ENCODE results near the gene ATP2B2.

The ATP2B2 gene

GRCh38 chr3:10317961-10318350 lies 187.4 kb downstream of the ATP2B2 start:
- Histone ChIP-seq H3K27me3 (ENCODE audit: low read depth, low read length) (no peaks in the 10 kb centered on the region), H3K9me3 (ENCODE audit: control insufficient read depth in 1 of 2, low read length in 2 of 2) (no peaks in the 10 kb centered on the region), H3K36me3 (ENCODE audit: control insufficient read depth in 1 of 2, insufficient read depth in 2 of 2, low read length in 2 of 2) (peaks cover 56 to 62% of the 10 kb centered on the region in 2 donors), H3K4me1 (ENCODE audit: control insufficient read depth in 1 of 2, insufficient read depth in 2 of 2, low read length in 2 of 2) (peaks cover 9 to 21% of the 10 kb centered on the region in 2 donors), H3K4me3 (ENCODE audit: low read depth in 1 of 2, low read length in 2 of 2) (no peak overlapping the region), H3K27ac (ENCODE audit: low read length) (no peak overlapping the region)

DNA sequence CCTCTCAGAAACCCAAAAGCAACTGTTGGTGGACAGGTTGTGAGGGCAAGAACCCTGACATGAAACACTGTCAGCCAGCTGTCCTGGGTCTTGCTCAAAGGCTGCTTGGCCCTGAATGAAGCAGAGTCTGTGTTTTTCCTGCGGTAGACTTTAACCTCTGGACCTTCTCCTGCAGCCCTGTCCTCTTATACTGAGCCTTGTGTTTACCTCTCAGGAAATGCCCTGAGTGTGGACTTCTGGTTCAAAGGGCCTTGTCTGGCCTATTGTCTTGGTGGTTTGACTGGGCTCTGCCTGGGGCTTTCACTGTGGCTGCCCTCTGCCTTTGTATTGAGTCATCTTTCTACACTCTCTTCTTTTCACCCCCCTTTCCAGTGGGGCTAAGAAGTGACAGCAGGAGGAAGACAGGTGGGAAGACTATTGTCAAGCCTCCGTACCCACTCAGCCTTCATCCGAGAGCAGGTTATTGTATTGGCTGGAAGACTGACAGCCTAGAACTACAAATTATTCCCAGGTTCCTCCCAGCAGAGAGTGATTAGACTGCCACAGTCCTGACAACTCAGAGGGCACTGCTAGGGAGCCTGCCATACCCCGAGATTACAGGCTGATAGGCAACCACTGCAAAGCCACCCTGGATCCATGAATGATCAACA lies 187.9 kb downstream of the ATP2B2 start:
- Histone ChIP-seq H3K9me3 (ENCODE audit: control insufficient read depth in 1 of 2, low read length in 2 of 2) (no peaks in the 10 kb centered on the region), H3K4me1 (ENCODE audit: control insufficient read depth in 1 of 2, insufficient read depth in 2 of 2, low read length in 2 of 2) (peaks cover 9 to 21% of the 10 kb centered on the region in 2 donors), H3K27me3 (ENCODE audit: low read depth, low read length) (no peaks in the 10 kb centered on the region), H3K4me3 (ENCODE audit: low read depth in 1 of 2, low read length in 2 of 2) (no peak overlapping the region), H3K36me3 (ENCODE audit: control insufficient read depth in 1 of 2, insufficient read depth in 2 of 2, low read length in 2 of 2) (peaks cover 61 to 67% of the 10 kb centered on the region in 2 donors), H3K27ac (ENCODE audit: low read length) (no peak overlapping the region)

DNA sequence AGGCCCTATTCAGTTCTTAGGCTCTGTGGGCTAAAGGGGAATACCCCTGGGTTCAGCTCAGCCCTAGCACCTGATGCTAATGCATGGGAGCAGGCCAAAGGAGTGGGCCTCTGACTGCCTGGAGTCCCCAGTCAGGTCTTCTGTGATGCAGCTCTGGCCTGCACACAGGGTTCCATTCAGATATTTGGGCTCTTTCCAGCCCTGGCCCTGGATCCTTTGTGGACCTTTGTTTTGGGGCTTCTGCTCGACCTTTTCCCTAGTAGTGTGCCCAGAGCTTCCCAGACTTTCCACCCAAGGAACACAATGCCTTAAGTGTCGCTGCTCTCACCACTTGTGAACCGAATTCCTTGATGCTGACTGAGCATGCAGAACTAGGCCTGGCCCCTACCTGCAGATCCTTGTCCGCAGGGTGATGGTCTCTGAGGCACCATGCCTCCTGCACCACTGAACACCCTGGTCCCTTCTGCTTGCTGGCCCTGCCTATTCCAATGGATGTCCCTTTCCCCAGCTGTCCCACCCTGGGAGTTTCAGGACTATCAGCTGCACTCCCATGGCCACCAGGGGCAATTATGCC lies 189.5 kb downstream of the ATP2B2 start:
- Histone ChIP-seq H3K27me3 (ENCODE audit: low read depth, low read length) (no peaks in the 10 kb centered on the region), H3K9me3 (ENCODE audit: control insufficient read depth in 1 of 2, low read length in 2 of 2) (no peaks in the 10 kb centered on the region), H3K36me3 (ENCODE audit: control insufficient read depth in 1 of 2, insufficient read depth in 2 of 2, low read length in 2 of 2) (peaks cover 71 to 83% of the 10 kb centered on the region in 2 donors), H3K4me1 (ENCODE audit: control insufficient read depth in 1 of 2, insufficient read depth in 2 of 2, low read length in 2 of 2) (peaks cover 9 to 21% of the 10 kb centered on the region in 2 donors), H3K27ac (ENCODE audit: low read length) (no peak overlapping the region), H3K4me3 (ENCODE audit: low read depth in 1 of 2, low read length in 2 of 2) (no peak overlapping the region)

- Histone ChIP-seq H3K4me3 (ENCODE audit: low read depth in 1 of 2, low read length in 2 of 2) (no peak overlapping the region), H3K27me3 (ENCODE audit: low read depth, low read length) (no peaks in the 10 kb centered on the region), H3K27ac (ENCODE audit: low read length) (no peak overlapping the region), H3K9me3 (ENCODE audit: control insufficient read depth in 1 of 2, low read length in 2 of 2) (no peaks in the 10 kb centered on the region), H3K4me1 (ENCODE audit: control insufficient read depth in 1 of 2, insufficient read depth in 2 of 2, low read length in 2 of 2) (peaks cover 9 to 17% of the 10 kb centered on the region in 2 donors), H3K36me3 (ENCODE audit: control insufficient read depth in 1 of 2, insufficient read depth in 2 of 2, low read length in 2 of 2) (peaks cover 71 to 85% of the 10 kb centered on the region in 2 donors)
Observed at GRCh38 chr3:10315101-10315500, 190.3 kb downstream of the ATP2B2 start.

GRCh38 chr3:10312861-10313260 lies 192.5 kb downstream of the ATP2B2 start:
- peaks cover 70 to 91% of the 10 kb centered on the region in 2 donors for H3K36me3 ChIP-seq (ENCODE audit: control insufficient read depth in 1 of 2, insufficient read depth in 2 of 2, low read length in 2 of 2)
- no peak overlapping the region for H3K27ac ChIP-seq (ENCODE audit: low read length)

DNA sequence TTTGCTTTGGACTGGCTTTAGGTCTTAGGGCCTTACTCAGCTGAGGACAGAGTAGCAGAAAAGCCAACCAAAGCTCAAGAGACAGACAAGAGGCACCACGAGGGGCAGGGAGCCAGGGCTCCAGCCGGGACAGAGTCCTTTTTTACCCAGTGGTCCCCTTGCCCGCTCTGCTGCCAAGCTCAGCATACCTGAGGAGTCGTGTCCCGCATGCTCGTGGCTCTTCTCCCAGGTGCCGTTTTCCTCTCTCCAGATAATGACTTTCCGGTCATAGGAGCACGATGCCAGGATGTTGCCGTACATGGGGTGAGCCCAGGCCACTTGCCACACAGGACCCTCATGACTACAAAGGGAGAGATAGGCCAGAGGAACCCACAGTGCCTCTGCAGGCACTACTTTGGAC lies 193.0 kb downstream of the ATP2B2 start:
- H3K4me1 ChIP-seq (ENCODE audit: control insufficient read depth in 1 of 2, insufficient read depth in 2 of 2, low read length in 2 of 2), result no peaks in the 10 kb centered on the region
- no peak overlapping the region for H3K4me3 ChIP-seq (ENCODE audit: low read depth in 1 of 2, low read length in 2 of 2)
- no peak overlapping the region for H3K27ac ChIP-seq (ENCODE audit: low read length)
- H3K9me3 ChIP-seq (ENCODE audit: control insufficient read depth in 1 of 2, low read length in 2 of 2), result no peaks in the 10 kb centered on the region
- H3K36me3 ChIP-seq (ENCODE audit: control insufficient read depth in 1 of 2, insufficient read depth in 2 of 2, low read length in 2 of 2), result peaks cover 70 to 91% of the 10 kb centered on the region in 2 donors
- no peaks in the 10 kb centered on the region for H3K27me3 ChIP-seq (ENCODE audit: low read depth, low read length)

More at GRCh38 chr3:10312861-10313260, 192.5 kb downstream of the ATP2B2 start:
- Histone ChIP-seq H3K4me1 (ENCODE audit: control insufficient read depth in 1 of 2, insufficient read depth in 2 of 2, low read length in 2 of 2) (no peaks in the 10 kb centered on the region), H3K4me3 (ENCODE audit: low read depth in 1 of 2, low read length in 2 of 2) (no peak overlapping the region), H3K27me3 (ENCODE audit: low read depth, low read length) (no peaks in the 10 kb centered on the region), H3K9me3 (ENCODE audit: control insufficient read depth in 1 of 2, low read length in 2 of 2) (no peaks in the 10 kb centered on the region)

DNA sequence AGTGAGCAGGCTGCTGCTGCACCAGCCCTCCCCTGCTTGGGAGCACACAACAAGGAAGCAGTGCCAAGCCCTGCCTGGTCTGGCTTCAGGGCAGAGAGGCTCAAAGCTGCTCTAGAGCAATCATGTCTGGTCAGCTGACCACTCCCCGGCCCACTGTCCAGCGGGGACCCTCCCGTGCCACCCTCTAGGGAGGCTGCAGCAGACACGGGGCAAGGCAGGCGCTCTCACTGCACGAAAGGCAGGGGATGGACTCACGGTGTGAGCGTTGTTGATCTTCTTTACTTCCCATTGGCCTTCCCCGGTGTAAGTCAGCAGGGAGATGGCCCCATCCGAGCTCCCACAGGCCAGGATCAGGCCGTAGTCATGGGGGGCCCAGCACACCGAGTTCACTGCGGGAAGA lies 193.7 kb downstream of the ATP2B2 start:
- H3K27ac ChIP-seq (ENCODE audit: low read length), result no peak overlapping the region
- H3K36me3 ChIP-seq (ENCODE audit: control insufficient read depth in 1 of 2, insufficient read depth in 2 of 2, low read length in 2 of 2), result peaks cover 64 to 91% of the 10 kb centered on the region in 2 donors
- H3K9me3 ChIP-seq (ENCODE audit: control insufficient read depth in 1 of 2, low read length in 2 of 2), result no peaks in the 10 kb centered on the region
- no peaks in the 10 kb centered on the region for H3K27me3 ChIP-seq (ENCODE audit: low read depth, low read length)
- no peak overlapping the region for H3K4me3 ChIP-seq (ENCODE audit: low read depth in 1 of 2, low read length in 2 of 2)
- H3K4me1 ChIP-seq (ENCODE audit: control insufficient read depth in 1 of 2, insufficient read depth in 2 of 2, low read length in 2 of 2), result no peaks in the 10 kb centered on the region

DNA sequence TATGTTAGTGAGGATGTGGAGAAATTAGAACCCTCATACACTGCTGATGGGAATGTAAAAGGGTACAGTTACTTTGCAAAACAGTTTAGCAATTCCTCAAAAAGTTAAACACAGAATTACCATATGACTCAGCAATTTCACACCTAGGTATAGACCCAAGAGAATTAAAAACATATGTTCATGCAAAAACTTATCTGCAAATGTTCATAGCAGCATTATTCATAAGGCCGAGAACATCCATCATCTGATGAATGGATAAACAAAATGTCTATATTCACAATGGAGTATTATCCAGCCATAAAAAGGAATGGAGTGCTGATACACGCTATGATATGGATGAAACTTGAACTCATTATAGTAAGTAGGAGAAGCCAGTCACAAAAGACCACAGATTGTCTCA lies 194.8 kb downstream of the ATP2B2 start:
- H3K9me3 ChIP-seq (ENCODE audit: control insufficient read depth in 1 of 2, low read length in 2 of 2), result no peaks in the 10 kb centered on the region
- no peaks in the 10 kb centered on the region for H3K4me1 ChIP-seq (ENCODE audit: control insufficient read depth in 1 of 2, insufficient read depth in 2 of 2, low read length in 2 of 2)
- H3K27ac ChIP-seq (ENCODE audit: low read length), result no peak overlapping the region
- no peaks in the 10 kb centered on the region for H3K27me3 ChIP-seq (ENCODE audit: low read depth, low read length)
- no peak overlapping the region for H3K4me3 ChIP-seq (ENCODE audit: low read depth in 1 of 2, low read length in 2 of 2)
- peaks cover 59 to 86% of the 10 kb centered on the region in 2 donors for H3K36me3 ChIP-seq (ENCODE audit: control insufficient read depth in 1 of 2, insufficient read depth in 2 of 2, low read length in 2 of 2)

DNA sequence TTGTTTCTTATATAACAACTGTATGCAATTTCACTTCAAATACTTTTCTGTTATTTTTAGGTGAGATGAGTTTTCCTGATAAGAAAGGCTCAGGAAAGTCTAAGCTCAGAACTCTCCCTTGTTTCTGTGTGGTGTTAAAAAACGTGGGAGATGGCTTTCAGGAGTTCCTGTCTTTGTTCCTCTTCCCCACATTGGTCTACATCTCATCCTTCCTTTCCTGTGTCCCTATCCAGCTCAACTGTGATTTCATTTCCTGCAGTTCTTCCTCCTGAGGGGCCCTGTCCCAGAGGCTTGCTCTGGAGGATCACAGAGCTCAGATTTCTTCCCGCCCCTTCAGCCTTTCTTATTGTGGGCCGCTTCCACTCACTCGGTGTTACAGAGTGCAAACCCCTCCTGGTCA lies 195.7 kb downstream of the ATP2B2 start:
- Histone ChIP-seq H3K36me3 (ENCODE audit: control insufficient read depth in 1 of 2, insufficient read depth in 2 of 2, low read length in 2 of 2) (peaks cover 60 to 88% of the 10 kb centered on the region in 2 donors), H3K27ac (ENCODE audit: low read length) (no peak overlapping the region), H3K4me3 (ENCODE audit: low read depth in 1 of 2, low read length in 2 of 2) (no peak overlapping the region), H3K4me1 (ENCODE audit: control insufficient read depth in 1 of 2, insufficient read depth in 2 of 2, low read length in 2 of 2) (no peaks in the 10 kb centered on the region), H3K27me3 (ENCODE audit: low read depth, low read length) (no peaks in the 10 kb centered on the region), H3K9me3 (ENCODE audit: control insufficient read depth in 1 of 2, low read length in 2 of 2) (no peaks in the 10 kb centered on the region)

DNA sequence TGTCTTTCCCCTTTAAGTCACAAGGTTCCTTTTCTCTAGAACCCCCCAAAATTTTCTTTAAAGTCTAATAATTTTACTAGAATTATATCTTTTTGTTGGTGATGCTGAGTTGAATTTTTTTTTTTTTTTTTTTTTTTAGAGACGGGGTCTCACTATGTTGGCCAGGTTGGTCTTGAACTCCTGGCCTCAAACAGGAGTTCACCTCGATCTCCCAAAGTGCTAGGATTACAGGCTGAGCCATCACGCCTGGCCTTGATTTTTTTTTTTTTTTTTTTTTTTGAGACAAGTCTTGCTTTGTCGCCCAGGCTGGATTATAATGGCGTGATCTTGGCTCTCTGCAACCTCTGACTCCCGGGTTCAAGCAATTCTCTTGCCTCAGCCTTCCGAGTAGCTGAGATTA lies 196.7 kb downstream of the ATP2B2 start:
- H3K27ac ChIP-seq (ENCODE audit: low read length), result no peak overlapping the region
- H3K36me3 ChIP-seq (ENCODE audit: control insufficient read depth in 1 of 2, insufficient read depth in 2 of 2, low read length in 2 of 2), result peaks cover 62 to 88% of the 10 kb centered on the region in 2 donors
- no peaks in the 10 kb centered on the region for H3K4me1 ChIP-seq (ENCODE audit: control insufficient read depth in 1 of 2, insufficient read depth in 2 of 2, low read length in 2 of 2)
- no peaks in the 10 kb centered on the region for H3K27me3 ChIP-seq (ENCODE audit: low read depth, low read length)
- H3K4me3 ChIP-seq (ENCODE audit: low read depth in 1 of 2, low read length in 2 of 2), result no peak overlapping the region
- H3K9me3 ChIP-seq (ENCODE audit: control insufficient read depth in 1 of 2, low read length in 2 of 2), result no peaks in the 10 kb centered on the region

DNA sequence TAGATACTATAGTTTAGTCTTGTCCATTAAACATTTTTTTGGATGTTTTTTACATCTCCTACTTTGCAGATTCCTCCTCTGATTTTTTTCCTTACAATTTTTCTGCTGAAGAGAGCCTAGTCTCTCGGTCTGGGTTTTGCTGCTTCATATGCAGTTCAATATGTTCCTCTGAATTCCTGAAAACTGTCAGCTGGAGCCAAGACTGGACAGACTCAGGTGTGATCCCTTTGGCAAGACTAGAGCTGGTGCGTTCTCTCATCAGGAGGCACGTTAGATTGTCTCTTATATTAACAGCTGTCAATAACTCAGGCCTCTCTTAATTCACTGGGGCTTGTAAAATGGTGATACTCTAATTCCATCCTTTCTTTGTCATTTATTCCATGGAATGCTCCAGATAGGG lies 199.2 kb downstream of the ATP2B2 start:
- Histone ChIP-seq H3K27ac (ENCODE audit: low read length) (no peak overlapping the region), H3K27me3 (ENCODE audit: low read depth, low read length) (no peaks in the 10 kb centered on the region), H3K36me3 (ENCODE audit: control insufficient read depth in 1 of 2, insufficient read depth in 2 of 2, low read length in 2 of 2) (peaks cover 57 to 88% of the 10 kb centered on the region in 2 donors), H3K9me3 (ENCODE audit: control insufficient read depth in 1 of 2, low read length in 2 of 2) (no peaks in the 10 kb centered on the region), H3K4me1 (ENCODE audit: control insufficient read depth in 1 of 2, insufficient read depth in 2 of 2, low read length in 2 of 2) (no peaks in the 10 kb centered on the region), H3K4me3 (ENCODE audit: low read depth in 1 of 2, low read length in 2 of 2) (no peak overlapping the region)
